ENCODE data around the gene RABGAP1L. TPM values are rescaled to one million over a fixed set of nuclear protein-coding genes. Genes with fewer than 3 reads are reported as not detected.

RABGAP1L gene
- total RNA-seq, 1 experiment from 2014 or later, result 29.3 TPM

DNA sequence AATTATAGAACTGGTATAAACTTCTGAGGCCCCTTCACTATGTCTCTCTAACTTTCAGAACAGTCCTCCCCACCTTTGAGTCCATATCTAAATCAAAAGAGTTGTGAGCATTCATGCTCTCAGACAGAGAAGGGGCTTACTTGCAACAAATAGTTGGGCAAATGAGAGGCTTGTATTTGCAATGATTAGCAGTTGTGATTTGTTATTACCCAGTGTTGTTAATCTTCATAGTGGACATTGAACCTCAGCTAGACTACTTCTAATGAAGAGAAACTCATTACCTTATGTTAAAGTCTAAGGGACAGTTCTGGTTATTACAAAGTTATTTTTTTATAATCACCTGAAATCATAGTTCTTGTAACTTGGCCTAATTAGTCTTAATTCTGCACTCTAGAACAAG, 114.5 kb downstream of the RABGAP1L start:
- no peak overlapping the region for H3K27ac ChIP-seq (ENCODE audit: low read depth, low read length)
- no peaks in the 10 kb centered on the region for H3K4me1 ChIP-seq (ENCODE audit: control insufficient read depth in 1 of 2, insufficient read depth in 2 of 2, low read length in 2 of 2)
- H4K20me1 ChIP-seq (ENCODE audit: insufficient read depth), result no peaks in the 10 kb centered on the region
- POLR2A ChIA-PET, result no interaction called here
- DNase-seq (ENCODE audit: low read depth, low spot score) (no peak), ATAC-seq (no peak)
- H3K79me2 ChIP-seq (ENCODE audit: insufficient read depth, low read length), result no peaks in the 10 kb centered on the region
- H3K4me3 ChIP-seq (replicated peaks in 1 of 2; ENCODE audit: low read depth in 1 of 2, low read length in 2 of 2), result no peak overlapping the region
- no peak for TF ChIP-seq YY1 (IDR thresholded peaks at IDR 0.05; ENCODE audit: extremely low read depth, insufficient replicate concordance, low read depth, low read length)
- no peak for TF ChIP-seq RAD21 (IDR thresholded peaks at IDR 0.05; ENCODE audit: low read depth)
- TF ChIP-seq CBX3 (IDR thresholded peaks at IDR 0.05; ENCODE audit: low read depth), result no peak
- no peak for TF ChIP-seq EZH2 (IDR thresholded peaks at IDR 0.05)
- TF ChIP-seq, protein P1, sequence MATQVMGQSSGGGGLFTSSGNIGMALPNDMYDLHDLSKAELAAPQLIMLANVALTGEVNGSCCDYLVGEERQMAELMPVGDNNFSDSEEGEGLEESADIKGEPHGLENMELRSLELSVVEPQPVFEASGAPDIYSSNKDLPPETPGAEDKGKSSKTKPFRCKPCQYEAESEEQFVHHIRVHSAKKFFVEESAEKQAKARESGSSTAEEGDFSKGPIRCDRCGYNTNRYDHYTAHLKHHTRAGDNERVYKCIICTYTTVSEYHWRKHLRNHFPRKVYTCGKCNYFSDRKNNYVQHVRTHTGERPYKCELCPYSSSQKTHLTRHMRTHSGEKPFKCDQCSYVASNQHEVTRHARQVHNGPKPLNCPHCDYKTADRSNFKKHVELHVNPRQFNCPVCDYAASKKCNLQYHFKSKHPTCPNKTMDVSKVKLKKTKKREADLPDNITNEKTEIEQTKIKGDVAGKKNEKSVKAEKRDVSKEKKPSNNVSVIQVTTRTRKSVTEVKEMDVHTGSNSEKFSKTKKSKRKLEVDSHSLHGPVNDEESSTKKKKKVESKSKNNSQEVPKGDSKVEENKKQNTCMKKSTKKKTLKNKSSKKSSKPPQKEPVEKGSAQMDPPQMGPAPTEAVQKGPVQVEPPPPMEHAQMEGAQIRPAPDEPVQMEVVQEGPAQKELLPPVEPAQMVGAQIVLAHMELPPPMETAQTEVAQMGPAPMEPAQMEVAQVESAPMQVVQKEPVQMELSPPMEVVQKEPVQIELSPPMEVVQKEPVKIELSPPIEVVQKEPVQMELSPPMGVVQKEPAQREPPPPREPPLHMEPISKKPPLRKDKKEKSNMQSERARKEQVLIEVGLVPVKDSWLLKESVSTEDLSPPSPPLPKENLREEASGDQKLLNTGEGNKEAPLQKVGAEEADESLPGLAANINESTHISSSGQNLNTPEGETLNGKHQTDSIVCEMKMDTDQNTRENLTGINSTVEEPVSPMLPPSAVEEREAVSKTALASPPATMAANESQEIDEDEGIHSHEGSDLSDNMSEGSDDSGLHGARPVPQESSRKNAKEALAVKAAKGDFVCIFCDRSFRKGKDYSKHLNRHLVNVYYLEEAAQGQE (IDR thresholded peaks at IDR 0.05; ENCODE audit: low read depth), result no peak
- TF ChIP-seq ATF3 (IDR thresholded peaks at IDR 0.05), result no peak
- TF ChIP-seq SP1 (IDR thresholded peaks at IDR 0.05; ENCODE audit: low read depth), result no peak
- no peak for TF ChIP-seq EGR1 (IDR thresholded peaks at IDR 0.05; ENCODE audit: low read depth)
- TF ChIP-seq ZNF274 (IDR thresholded peaks at IDR 0.05; ENCODE audit: low read depth, low read length), result no peak
- no peak overlapping the region for H3K4me2 ChIP-seq (ENCODE audit: low read length)
- H3K9ac ChIP-seq (ENCODE audit: low read length), result no peak overlapping the region
- H3K9me2 ChIP-seq (ENCODE audit: insufficient read depth), result no peaks in the 10 kb centered on the region
- RAD21 ChIA-PET (ENCODE audit: low non-redundant PET in 1 of 2, low total read pairs in 2 of 2, uncharacterized antibody in 2 of 2, unreplicated experiment in 2 of 2), result no interaction called here
- H3K9me3 ChIP-seq (ENCODE audit: control insufficient read depth in 1 of 2, insufficient read depth in 1 of 2, low read depth in 1 of 2, low read length in 2 of 2), result no peaks in the 10 kb centered on the region
- no TSS peak for BruUV-seq (replicated peaks)
- H2AFZ ChIP-seq (ENCODE audit: low read depth, low read length, poor library complexity, severe bottlenecking), result no peak overlapping the region
- intact Hi-C loops (cut with micrococcal nuclease), result no loop called here
- no peaks in the 10 kb centered on the region for H3K27me3 ChIP-seq (ENCODE audit: insufficient read depth, low read length)
- H3K36me3 ChIP-seq (ENCODE audit: control insufficient read depth in 1 of 2, insufficient read depth in 2 of 2, low read length in 2 of 2), result no peaks in the 10 kb centered on the region
- CTCF ChIA-PET, result interaction anchor here (1.7 kb wide), 1 partner anchor 11 kb away, joined by 5 read pairs; no protein-coding TSS in a partner anchor

All from HCT116 (cell line).